ENCODE results near the gene CARS2.

Gene CARS2

GRCh38 chr13:110648848-110649421 lies 57.0 kb downstream of the CARS2 start:
- no peaks in the 10 kb centered on the region for H3K27me3 ChIP-seq (replicated peaks; ENCODE audit: control insufficient read depth, insufficient read depth, low read length)
- H3K9ac ChIP-seq (ENCODE audit: low read length) = no peak overlapping the region
- H3K9me3 ChIP-seq (ENCODE audit: control insufficient read depth, low read length) = no peaks in the 10 kb centered on the region
- no peaks in the 10 kb centered on the region for H3K4me1 ChIP-seq (ENCODE audit: control insufficient read depth, insufficient read depth, low read length)
- H3K36me3 ChIP-seq (ENCODE audit: control insufficient read depth, insufficient read depth, low read length, severe bottlenecking) = peaks cover 42% of the 10 kb centered on the region
- no peak for DNase-seq (ENCODE audit: low read depth)
- H3K4me3 ChIP-seq (ENCODE audit: low read length) = no peak overlapping the region

- Histone ChIP-seq H3K36me3 (ENCODE audit: control insufficient read depth, insufficient read depth, low read length, severe bottlenecking) (peaks cover 45% of the 10 kb centered on the region), H3K9ac (ENCODE audit: low read length) (no peak overlapping the region), H3K4me1 (ENCODE audit: control insufficient read depth, insufficient read depth, low read length) (no peaks in the 10 kb centered on the region), H3K27me3 (replicated peaks; ENCODE audit: control insufficient read depth, insufficient read depth, low read length) (no peaks in the 10 kb centered on the region), H3K9me3 (ENCODE audit: control insufficient read depth, low read length) (no peaks in the 10 kb centered on the region), H3K4me3 (ENCODE audit: low read length) (no peak overlapping the region)
- no peak for DNase-seq (ENCODE audit: low read depth)
Measured at GRCh38 chr13:110648146-110648819, 57.6 kb downstream of the CARS2 start.

GRCh38 chr13:110647365-110647737 lies 58.6 kb downstream of the CARS2 start:
- no peak overlapping the region for H3K4me3 ChIP-seq (ENCODE audit: low read length)

GRCh38 chr13:110646442-110647364 lies 59.2 kb downstream of the CARS2 start:
- Histone ChIP-seq H3K36me3 (ENCODE audit: control insufficient read depth, insufficient read depth, low read length, severe bottlenecking) (peaks cover 57% of the 10 kb centered on the region), H3K4me3 (ENCODE audit: low read length) (no peak overlapping the region), H3K9ac (ENCODE audit: low read length) (no peak overlapping the region), H3K27me3 (replicated peaks; ENCODE audit: control insufficient read depth, insufficient read depth, low read length) (no peaks in the 10 kb centered on the region), H3K4me1 (ENCODE audit: control insufficient read depth, insufficient read depth, low read length) (no peaks in the 10 kb centered on the region), H3K9me3 (ENCODE audit: control insufficient read depth, low read length) (no peaks in the 10 kb centered on the region)
- no peak for DNase-seq (ENCODE audit: low read depth)

More at GRCh38 chr13:110647365-110647737, 58.6 kb downstream of the CARS2 start:
- Histone ChIP-seq H3K27me3 (replicated peaks; ENCODE audit: control insufficient read depth, insufficient read depth, low read length) (no peaks in the 10 kb centered on the region), H3K9me3 (ENCODE audit: control insufficient read depth, low read length) (no peaks in the 10 kb centered on the region), H3K36me3 (ENCODE audit: control insufficient read depth, insufficient read depth, low read length, severe bottlenecking) (peaks cover 52% of the 10 kb centered on the region), H3K9ac (ENCODE audit: low read length) (no peak overlapping the region), H3K4me1 (ENCODE audit: control insufficient read depth, insufficient read depth, low read length) (no peaks in the 10 kb centered on the region)
- DNase-seq (ENCODE audit: low read depth) = no peak

GRCh38 chr13:110645750-110646149 lies 60.2 kb downstream of the CARS2 start:
- Histone ChIP-seq H3K4me1 (ENCODE audit: control insufficient read depth, insufficient read depth, low read length) (no peaks in the 10 kb centered on the region), H3K9ac (ENCODE audit: low read length) (no peak overlapping the region), H3K9me3 (ENCODE audit: control insufficient read depth, low read length) (no peaks in the 10 kb centered on the region), H3K4me3 (ENCODE audit: low read length) (no peak overlapping the region), H3K36me3 (ENCODE audit: control insufficient read depth, insufficient read depth, low read length, severe bottlenecking) (peaks cover 64% of the 10 kb centered on the region), H3K27me3 (replicated peaks; ENCODE audit: control insufficient read depth, insufficient read depth, low read length) (no peaks in the 10 kb centered on the region)
- no peak for DNase-seq (ENCODE audit: low read depth)

- Histone ChIP-seq H3K9ac (ENCODE audit: low read length) (no peak overlapping the region), H3K9me3 (ENCODE audit: control insufficient read depth, low read length) (no peaks in the 10 kb centered on the region), H3K36me3 (ENCODE audit: control insufficient read depth, insufficient read depth, low read length, severe bottlenecking) (peaks cover 62% of the 10 kb centered on the region), H3K27me3 (replicated peaks; ENCODE audit: control insufficient read depth, insufficient read depth, low read length) (no peaks in the 10 kb centered on the region), H3K4me3 (ENCODE audit: low read length) (no peak overlapping the region), H3K4me1 (ENCODE audit: control insufficient read depth, insufficient read depth, low read length) (no peaks in the 10 kb centered on the region)
- peak; percentile 37 for DNase-seq (ENCODE audit: low read depth)
Measured at GRCh38 chr13:110644892-110645521, 60.9 kb downstream of the CARS2 start.

- H3K27me3 ChIP-seq (replicated peaks; ENCODE audit: control insufficient read depth, insufficient read depth, low read length) = no peaks in the 10 kb centered on the region
- DNase-seq (ENCODE audit: low read depth) = no peak
- no peak overlapping the region for H3K4me3 ChIP-seq (ENCODE audit: low read length)
- no peak overlapping the region for H3K9ac ChIP-seq (ENCODE audit: low read length)
- peaks cover 65% of the 10 kb centered on the region for H3K36me3 ChIP-seq (ENCODE audit: control insufficient read depth, insufficient read depth, low read length, severe bottlenecking)
- no peaks in the 10 kb centered on the region for H3K4me1 ChIP-seq (ENCODE audit: control insufficient read depth, insufficient read depth, low read length)
- no peaks in the 10 kb centered on the region for H3K9me3 ChIP-seq (ENCODE audit: control insufficient read depth, low read length)
Measured at GRCh38 chr13:110643768-110644421, 62.0 kb downstream of the CARS2 start.

- Histone ChIP-seq H3K36me3 (ENCODE audit: control insufficient read depth, insufficient read depth, low read length, severe bottlenecking) (peaks cover 68% of the 10 kb centered on the region), H3K9ac (ENCODE audit: low read length) (no peak overlapping the region)
- DNase-seq (ENCODE audit: low read depth) = no peak
Measured at GRCh38 chr13:110643324-110643723, 62.6 kb downstream of the CARS2 start.

GRCh38 chr13:110642291-110642981 lies 63.5 kb downstream of the CARS2 start:
- no peak for DNase-seq (ENCODE audit: low read depth)
- H3K4me1 ChIP-seq (ENCODE audit: control insufficient read depth, insufficient read depth, low read length) = no peaks in the 10 kb centered on the region
- H3K9me3 ChIP-seq (ENCODE audit: control insufficient read depth, low read length) = no peaks in the 10 kb centered on the region
- H3K9ac ChIP-seq (ENCODE audit: low read length) = no peak overlapping the region
- H3K4me3 ChIP-seq (ENCODE audit: low read length) = no peak overlapping the region
- no peaks in the 10 kb centered on the region for H3K27me3 ChIP-seq (replicated peaks; ENCODE audit: control insufficient read depth, insufficient read depth, low read length)
- H3K36me3 ChIP-seq (ENCODE audit: control insufficient read depth, insufficient read depth, low read length, severe bottlenecking) = peaks cover 77% of the 10 kb centered on the region

More at GRCh38 chr13:110643324-110643723, 62.6 kb downstream of the CARS2 start:
- H3K4me1 ChIP-seq (ENCODE audit: control insufficient read depth, insufficient read depth, low read length) = no peaks in the 10 kb centered on the region
- no peaks in the 10 kb centered on the region for H3K9me3 ChIP-seq (ENCODE audit: control insufficient read depth, low read length)
- no peaks in the 10 kb centered on the region for H3K27me3 ChIP-seq (replicated peaks; ENCODE audit: control insufficient read depth, insufficient read depth, low read length)
- no peak overlapping the region for H3K4me3 ChIP-seq (ENCODE audit: low read length)
